Measurements from ENCODE around the gene TLE5.

TLE5 gene

GRCh38 chr19:3035542-3036118, 26.7 kb downstream of the TLE5 start:
- Histone ChIP-seq H3K4me1 (ENCODE audit: insufficient read depth, low read length) (no peaks in the 10 kb centered on the region; the same call in 1 of the 2 replicates), H3K9me3 (ENCODE audit: control insufficient read depth, insufficient read depth, low read length) (no peaks in the 10 kb centered on the region), H3K9ac (ENCODE audit: low read depth, low read length) (peak overlapping the region; percentile 70), H3K36me3 (ENCODE audit: insufficient read depth, low read length) (no peaks in the 10 kb centered on the region)

- H3K9ac ChIP-seq (ENCODE audit: low read depth, low read length): peak overlapping the region; percentile 70
- no peaks in the 10 kb centered on the region; the same call in 1 of the 2 replicates for H3K4me1 ChIP-seq (ENCODE audit: insufficient read depth, low read length)
- H3K36me3 ChIP-seq (ENCODE audit: insufficient read depth, low read length): no peaks in the 10 kb centered on the region
These were observed 27.4 kb downstream of the TLE5 start for GRCh38 chr19:3034656-3035541.

GRCh38 chr19:3034406-3034655, 28.0 kb downstream of the TLE5 start:
- Histone ChIP-seq H3K9me3 (ENCODE audit: control insufficient read depth, insufficient read depth, low read length) (no peaks in the 10 kb centered on the region), H3K4me1 (ENCODE audit: insufficient read depth, low read length) (no peaks in the 10 kb centered on the region; the same call in 1 of the 2 replicates), H3K36me3 (ENCODE audit: insufficient read depth, low read length) (no peaks in the 10 kb centered on the region), H3K9ac (ENCODE audit: low read depth, low read length) (peak overlapping the region; percentile 70; the same call in 1 of the 2 replicates)

More at GRCh38 chr19:3034656-3035541, 27.4 kb downstream of the TLE5 start:
- H3K9me3 ChIP-seq (ENCODE audit: control insufficient read depth, insufficient read depth, low read length): no peaks in the 10 kb centered on the region

- Histone ChIP-seq H3K9me3 (ENCODE audit: control insufficient read depth, insufficient read depth, low read length) (no peaks in the 10 kb centered on the region), H3K36me3 (ENCODE audit: insufficient read depth, low read length) (no peaks in the 10 kb centered on the region), H3K4me1 (ENCODE audit: insufficient read depth, low read length) (no peaks in the 10 kb centered on the region; the same call in 1 of the 2 replicates), H3K9ac (ENCODE audit: low read depth, low read length) (peak overlapping the region; percentile 70; the same call in 1 of the 2 replicates)
These were observed 28.5 kb downstream of the TLE5 start for GRCh38 chr19:3033595-3034405.

GRCh38 chr19:3031607-3031867, 30.8 kb downstream of the TLE5 start:
- H3K36me3 ChIP-seq (ENCODE audit: insufficient read depth, low read length): no peaks in the 10 kb centered on the region
- no peaks in the 10 kb centered on the region for H3K9me3 ChIP-seq (ENCODE audit: control insufficient read depth, insufficient read depth, low read length)
- H3K9ac ChIP-seq (ENCODE audit: low read depth, low read length): no peak overlapping the region
- no peaks in the 10 kb centered on the region; the same call in 1 of the 2 replicates for H3K4me1 ChIP-seq (ENCODE audit: insufficient read depth, low read length)

- Histone ChIP-seq H3K36me3 (ENCODE audit: insufficient read depth, low read length) (no peaks in the 10 kb centered on the region), H3K9ac (ENCODE audit: low read depth, low read length) (peak within 1 kb of the TSS; percentile 45; the same call in 1 of the 2 replicates), H3K9me3 (ENCODE audit: control insufficient read depth, insufficient read depth, low read length) (no peaks in the 10 kb centered on the region), H3K4me1 (ENCODE audit: insufficient read depth, low read length) (peaks cover 5% of the 10 kb centered on the region; the same call in 1 of the 2 replicates)
These were observed 33.0 kb downstream of the TLE5 start, which contains the start of gene TLE2 for GRCh38 chr19:3029065-3029923. TSS of gene TLE2 (minus strand) at chr19:3029280. CDS start at chr19:3028904, 376 bp downstream.

- H3K4me1 ChIP-seq (ENCODE audit: insufficient read depth, low read length): peaks cover 5% of the 10 kb centered on the region; the same call in 1 of the 2 replicates
- no peaks in the 10 kb centered on the region for H3K36me3 ChIP-seq (ENCODE audit: insufficient read depth, low read length)
- peak overlapping the region; percentile 45; the same call in 1 of the 2 replicates for H3K9ac ChIP-seq (ENCODE audit: low read depth, low read length)
These were observed 33.8 kb downstream of the TLE5 start for GRCh38 chr19:3028305-3029064.

GRCh38 chr19:3027981-3028304, 34.4 kb downstream of the TLE5 start:
- no peaks in the 10 kb centered on the region for H3K9me3 ChIP-seq (ENCODE audit: control insufficient read depth, insufficient read depth, low read length)
- H3K36me3 ChIP-seq (ENCODE audit: insufficient read depth, low read length): no peaks in the 10 kb centered on the region
- peaks cover 5% of the 10 kb centered on the region; the same call in 1 of the 2 replicates for H3K4me1 ChIP-seq (ENCODE audit: insufficient read depth, low read length)
- H3K9ac ChIP-seq (ENCODE audit: low read depth, low read length): no peak overlapping the region

More at GRCh38 chr19:3028305-3029064, 33.8 kb downstream of the TLE5 start:
- H3K9me3 ChIP-seq (ENCODE audit: control insufficient read depth, insufficient read depth, low read length): no peaks in the 10 kb centered on the region

- peaks cover 5% of the 10 kb centered on the region; the same call in 1 of the 2 replicates for H3K4me1 ChIP-seq (ENCODE audit: insufficient read depth, low read length)
- no peaks in the 10 kb centered on the region for H3K36me3 ChIP-seq (ENCODE audit: insufficient read depth, low read length)
- no peak overlapping the region for H3K9ac ChIP-seq (ENCODE audit: low read depth, low read length)
- no peaks in the 10 kb centered on the region for H3K9me3 ChIP-seq (ENCODE audit: control insufficient read depth, insufficient read depth, low read length)
These were observed 35.0 kb downstream of the TLE5 start for GRCh38 chr19:3027292-3027691.

GRCh38 chr19:3026768-3027167, 35.5 kb downstream of the TLE5 start:
- Histone ChIP-seq H3K36me3 (ENCODE audit: insufficient read depth, low read length) (no peaks in the 10 kb centered on the region), H3K9me3 (ENCODE audit: control insufficient read depth, insufficient read depth, low read length) (no peaks in the 10 kb centered on the region), H3K4me1 (ENCODE audit: insufficient read depth, low read length) (peaks cover 5% of the 10 kb centered on the region; the same call in 1 of the 2 replicates), H3K9ac (ENCODE audit: low read depth, low read length) (no peak overlapping the region)

GRCh38 chr19:3025549-3025886, 36.8 kb downstream of the TLE5 start:
- H3K9ac ChIP-seq (ENCODE audit: low read depth, low read length): peak overlapping the region; percentile 19; the same call in 1 of the 2 replicates
- peaks cover 5% of the 10 kb centered on the region; the same call in 1 of the 2 replicates for H3K4me1 ChIP-seq (ENCODE audit: insufficient read depth, low read length)
- H3K36me3 ChIP-seq (ENCODE audit: insufficient read depth, low read length): no peaks in the 10 kb centered on the region
- H3K9me3 ChIP-seq (ENCODE audit: control insufficient read depth, insufficient read depth, low read length): no peaks in the 10 kb centered on the region

- peak overlapping the region; percentile 19; the same call in 1 of the 2 replicates for H3K9ac ChIP-seq (ENCODE audit: low read depth, low read length)
- H3K36me3 ChIP-seq (ENCODE audit: insufficient read depth, low read length): no peaks in the 10 kb centered on the region
- H3K9me3 ChIP-seq (ENCODE audit: control insufficient read depth, insufficient read depth, low read length): no peaks in the 10 kb centered on the region
- H3K4me1 ChIP-seq (ENCODE audit: insufficient read depth, low read length): peaks cover 5% of the 10 kb centered on the region; the same call in 1 of the 2 replicates
These were observed 37.3 kb downstream of the TLE5 start for GRCh38 chr19:3024870-3025548.

GRCh38 chr19:3024509-3024869, 37.8 kb downstream of the TLE5 start:
- Histone ChIP-seq H3K36me3 (ENCODE audit: insufficient read depth, low read length) (no peaks in the 10 kb centered on the region), H3K9ac (ENCODE audit: low read depth, low read length) (no peak overlapping the region), H3K9me3 (ENCODE audit: control insufficient read depth, insufficient read depth, low read length) (no peaks in the 10 kb centered on the region), H3K4me1 (ENCODE audit: insufficient read depth, low read length) (peaks cover 5% of the 10 kb centered on the region; the same call in 1 of the 2 replicates)
